Breast epithelium (tissue), 4 donors: ENCODE results near the gene SMCO3. TPM values are rescaled to one million over a fixed set of nuclear protein-coding genes. Genes with fewer than 3 reads are reported as not detected.

Experiments used
- DNase-seq, 2 donors: peaks; one replicate each; pipeline ENCODE4 v3.0.0-alpha.2; 2019; ENCODE audit warnings: low spot score in 2 of 2
- H3K27ac ChIP-seq, 2 donors: fragments of 200-600 bp; sonication (generic) in 1 of 2; one replicate each; pipeline ENCODE4 v1.5.1; 2016 to 2019; ENCODE audit warnings: mild to moderate bottlenecking in 1 of 2
- H3K27me3 ChIP-seq, 2 donors: fragments of 200-600 bp; sonication (generic) in 1 of 2; one replicate each; pipeline versions ENCODE4 v1.5.1 to v1.6.0; 2017 to 2019; ENCODE audit warnings: control low read depth in 1 of 2, mild to moderate bottlenecking in 1 of 2
- H3K36me3 ChIP-seq: fragments of 200-600 bp; one replicate; pipeline ENCODE4 v1.5.1; 2019
- H3K4me1 ChIP-seq, 2 donors: fragments of 200-600 bp; sonication (generic); one replicate each; pipeline ENCODE4 v1.5.1; 2016 to 2019; ENCODE audit warnings: control low read depth in 1 of 2
- H3K4me3 ChIP-seq, 3 donors: fragments of 200-600 bp; sonication (generic); 1 replicate in 2 of 3; 2 replicates in 1 of 3; pipeline ENCODE4 v1.5.1; 2016 to 2019; ENCODE audit warnings: mild to moderate bottlenecking in 3 of 3, moderate library complexity in 2 of 3
- H3K9me3 ChIP-seq, 2 donors: fragments of 200-600 bp; sonication (generic) in 1 of 2; one replicate each; pipeline ENCODE4 v1.5.1; 2016 to 2019; ENCODE audit warnings: control low read depth in 1 of 2
- POLR2A ChIP-seq: fragments of 450-650 bp; IDR thresholded peaks from one replicate; pipeline ENCODE4 v1.6.1; 2016; ENCODE audit warnings: antibody characterized with exemption, mild to moderate bottlenecking, moderate library complexity
- POLR2AphosphoS5 ChIP-seq, 3 donors: sonication (generic); formaldehyde crosslinking; IDR thresholded peaks; one replicate each; pipeline ENCODE4 v1.6.1; 2017; ENCODE audit warnings: antibody characterized with exemption in 3 of 3
- intact Hi-C: fragments of 100-400 bp; cut with DNase I; formaldehyde crosslinking; loops from one replicate; pipeline ENCODE4 v1.15.1; 2023; ENCODE audit warnings: low total_unique reads
- total RNA-seq, 3 donors: library from RNA; depleted of rRNA; stranded (reverse); fragments of >200 nt; gene quantifications; one replicate each; pipeline ENCODE4 v1.1.0, GENCODE V29; 2016
- TF ChIP-seq, protein P1 (sequence below), 3 donors: fragments of 450-650 bp; IDR thresholded peaks; one replicate each; pipeline ENCODE4 v1.5.1; 2016 to 2017; ENCODE audit warnings: antibody characterized with exemption in 3 of 3, mild to moderate bottlenecking in 3 of 3, moderate library complexity in 3 of 3

SMCO3 gene
- total RNA-seq, 3 donors from 2014 or later, result 0.33 to 0.59 TPM; not detected in 1

DNA sequence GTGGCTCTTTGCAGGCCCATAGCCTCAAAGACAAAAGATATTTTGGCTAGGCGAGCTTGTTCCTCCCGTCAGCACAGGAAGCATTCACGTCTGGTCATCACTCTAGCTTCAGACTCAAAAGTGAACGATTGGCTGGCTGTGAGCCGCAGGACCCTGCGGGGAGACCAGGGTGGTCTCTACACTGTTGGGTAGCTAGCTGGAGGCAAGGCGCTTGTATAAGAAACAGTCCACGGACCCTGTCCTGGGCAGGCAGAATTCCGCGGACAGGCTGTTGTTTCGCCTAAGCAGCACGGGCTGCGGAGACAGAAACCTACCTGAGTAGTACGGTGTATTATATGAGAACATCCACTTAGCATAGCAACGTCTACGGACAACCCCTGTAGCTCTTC lies 40.3 kb downstream of the SMCO3 start:
- no peak for DNase-seq
- Histone ChIP-seq H3K27ac (peak overlapping the region; percentile 98 to 99), H3K36me3 (no peaks in the 10 kb centered on the region), H3K27me3 (no peaks in the 10 kb centered on the region), H3K4me1 (peaks cover 0 to 7% of the 10 kb centered on the region in 2 donors), H3K9me3 (no peaks in the 10 kb centered on the region), H3K4me3 (peak overlapping the region; percentile 79 to 88 (median 79))
- intact Hi-C loops, result no loop called here
- TF ChIP-seq, protein P1, sequence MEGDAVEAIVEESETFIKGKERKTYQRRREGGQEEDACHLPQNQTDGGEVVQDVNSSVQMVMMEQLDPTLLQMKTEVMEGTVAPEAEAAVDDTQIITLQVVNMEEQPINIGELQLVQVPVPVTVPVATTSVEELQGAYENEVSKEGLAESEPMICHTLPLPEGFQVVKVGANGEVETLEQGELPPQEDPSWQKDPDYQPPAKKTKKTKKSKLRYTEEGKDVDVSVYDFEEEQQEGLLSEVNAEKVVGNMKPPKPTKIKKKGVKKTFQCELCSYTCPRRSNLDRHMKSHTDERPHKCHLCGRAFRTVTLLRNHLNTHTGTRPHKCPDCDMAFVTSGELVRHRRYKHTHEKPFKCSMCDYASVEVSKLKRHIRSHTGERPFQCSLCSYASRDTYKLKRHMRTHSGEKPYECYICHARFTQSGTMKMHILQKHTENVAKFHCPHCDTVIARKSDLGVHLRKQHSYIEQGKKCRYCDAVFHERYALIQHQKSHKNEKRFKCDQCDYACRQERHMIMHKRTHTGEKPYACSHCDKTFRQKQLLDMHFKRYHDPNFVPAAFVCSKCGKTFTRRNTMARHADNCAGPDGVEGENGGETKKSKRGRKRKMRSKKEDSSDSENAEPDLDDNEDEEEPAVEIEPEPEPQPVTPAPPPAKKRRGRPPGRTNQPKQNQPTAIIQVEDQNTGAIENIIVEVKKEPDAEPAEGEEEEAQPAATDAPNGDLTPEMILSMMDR (IDR thresholded peaks at IDR 0.05), result no peak
- TF ChIP-seq POLR2AphosphoS5 (IDR thresholded peaks at IDR 0.05), result no peak
- no peak for TF ChIP-seq POLR2A

DNA sequence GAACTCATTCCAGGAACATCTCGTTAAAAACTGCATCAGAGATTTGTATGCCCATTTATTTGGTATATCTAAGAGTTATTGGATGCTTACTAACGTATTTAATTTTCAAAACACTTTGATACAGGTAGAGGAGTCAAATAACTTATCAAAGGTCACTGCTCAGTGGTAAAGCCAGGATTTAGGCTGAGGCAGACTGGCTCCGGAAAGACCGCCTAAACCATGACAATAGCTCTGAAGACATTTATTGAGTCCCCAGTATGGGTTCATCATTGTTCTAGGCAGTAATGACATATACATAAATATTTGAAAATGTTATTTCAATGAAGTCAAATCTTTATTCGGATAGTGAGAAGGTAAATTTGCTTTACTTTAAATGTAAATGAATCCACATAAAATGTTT lies 41.0 kb downstream of the SMCO3 start:
- TF ChIP-seq, protein P1 (IDR thresholded peaks at IDR 0.05), result no peak
- TF ChIP-seq POLR2AphosphoS5 (IDR thresholded peaks at IDR 0.05), result no peak
- TF ChIP-seq POLR2A, result no peak
- intact Hi-C loops, result no loop called here

GRCh38 chr12:14771651-14772137 lies 42.3 kb downstream of the SMCO3 start:
- TF ChIP-seq, protein P1 (IDR thresholded peaks at IDR 0.05), result no peak
- TF ChIP-seq POLR2A, result no peak
- TF ChIP-seq POLR2AphosphoS5 (IDR thresholded peaks at IDR 0.05), result no peak
- intact Hi-C loops, result no loop called here
- Histone ChIP-seq H3K36me3 (no peaks in the 10 kb centered on the region), H3K4me3 (peak overlapping the region; percentile 73 to 88 (median 78)), H3K27ac (peak overlapping the region; percentile 95), H3K4me1 (peaks cover 0 to 7% of the 10 kb centered on the region in 2 donors), H3K9me3 (no peaks in the 10 kb centered on the region), H3K27me3 (no peaks in the 10 kb centered on the region)
- DNase-seq, result no peak

More for the DNA sequence above, 41.0 kb downstream of the SMCO3 start:
- no peak for DNase-seq
- Histone ChIP-seq H3K4me3 (no peak overlapping the region), H3K27me3 (no peaks in the 10 kb centered on the region), H3K36me3 (no peaks in the 10 kb centered on the region), H3K4me1 (peaks cover 0 to 7% of the 10 kb centered on the region in 2 donors), H3K27ac (peak overlapping the region in 1 of 2 donors; percentile 98), H3K9me3 (no peaks in the 10 kb centered on the region)

- TF ChIP-seq POLR2AphosphoS5 (IDR thresholded peaks at IDR 0.05), result peak; percentile 98 to 99 (median 99)
- TF ChIP-seq, protein P1 (IDR thresholded peaks at IDR 0.05), result peak in 1 of 3 donors; percentile 8
- TF ChIP-seq POLR2A, result peak; percentile 95
- peak; percentile 96 to 97 for DNase-seq
- H3K4me3 ChIP-seq, result peak overlapping the region; percentile 73 to 88 (median 78)
- peaks cover 0 to 7% of the 10 kb centered on the region in 2 donors for H3K9me3 ChIP-seq
- peak overlapping the region; percentile 95 for H3K27ac ChIP-seq
- intact Hi-C loops, result no loop called here
- H3K27me3 ChIP-seq, result no peaks in the 10 kb centered on the region
- H3K4me1 ChIP-seq, result no peaks in the 10 kb centered on the region
- no peaks in the 10 kb centered on the region for H3K36me3 ChIP-seq
Observed at GRCh38 chr12:14770496-14771461, 43.2 kb downstream of the SMCO3 start.
